ENCODE data around the gene SPATA12.
"Not testable (repeated sequence)": the region's sequence is repeated elsewhere in the genome, so short reads cannot be mapped to it uniquely, and the experiment has no call there.

Gene SPATA12

GRCh38 chr3:57057351-57057750 lies 3.1 kb upstream of the SPATA12 start:
- no peak for DNase-seq

- no peak for DNase-seq
These were observed 1.1 kb upstream of the SPATA12 start for GRCh38 chr3:57059411-57059810.

- no peak for DNase-seq
These were observed 1.1 kb downstream of the SPATA12 start for GRCh38 chr3:57061556-57061955.

GRCh38 chr3:57062101-57062631 lies 1.7 kb downstream of the SPATA12 start:
- no peak for DNase-seq

GRCh38 chr3:57063032-57063431 lies 2.6 kb downstream of the SPATA12 start:
- no peak for DNase-seq

- DNase-seq, result no peak
These were observed 3.5 kb downstream of the SPATA12 start for GRCh38 chr3:57064001-57064400.

GRCh38 chr3:57064572-57064971 lies 4.1 kb downstream of the SPATA12 start:
- DNase-seq, result no peak

- no peak for DNase-seq
These were observed 5.1 kb downstream of the SPATA12 start for GRCh38 chr3:57065588-57065987.

GRCh38 chr3:57066471-57066870 lies 6.0 kb downstream of the SPATA12 start:
- no peak for DNase-seq

GRCh38 chr3:57068437-57069089 lies 8.1 kb downstream of the SPATA12 start:
- no peak for DNase-seq

GRCh38 chr3:57069503-57069902 lies 9.0 kb downstream of the SPATA12 start:
- no peak for DNase-seq

GRCh38 chr3:57073628-57074027 lies 13.2 kb downstream of the SPATA12 start:
- no peak for DNase-seq

GRCh38 chr3:57074135-57074534 lies 13.7 kb downstream of the SPATA12 start:
- no peak for DNase-seq

GRCh38 chr3:57076422-57076951 lies 16.0 kb downstream of the SPATA12 start:
- no peak for DNase-seq

- no peak for DNase-seq
These were observed 17.3 kb downstream of the SPATA12 start for GRCh38 chr3:57077630-57078343.

GRCh38 chr3:57078344-57078634 lies 17.8 kb downstream of the SPATA12 start:
- DNase-seq, result peak in 3 of 6 experiments; percentile 5 to 26 (median 16)

- peak in 1 of 6 experiments; percentile 11 for DNase-seq
These were observed 18.4 kb downstream of the SPATA12 start for GRCh38 chr3:57078635-57079473.

GRCh38 chr3:57079474-57079831 lies 19.0 kb downstream of the SPATA12 start:
- peak in 1 of 6 experiments; percentile 2 for DNase-seq

- DNase-seq, result no peak
These were observed 19.7 kb downstream of the SPATA12 start for GRCh38 chr3:57080171-57080570.

- no peak for DNase-seq
These were observed 20.7 kb downstream of the SPATA12 start for GRCh38 chr3:57081173-57081572.

- no peak for DNase-seq
These were observed 22.0 kb downstream of the SPATA12 start for GRCh38 chr3:57082481-57082880.

- not testable (repeated sequence) for DNase-seq
These were observed 23.0 kb downstream of the SPATA12 start for GRCh38 chr3:57083266-57083995.

GRCh38 chr3:57085211-57085610 lies 24.7 kb downstream of the SPATA12 start:
- no peak for DNase-seq
